ENCODE data around the gene RBP3.

DNA sequence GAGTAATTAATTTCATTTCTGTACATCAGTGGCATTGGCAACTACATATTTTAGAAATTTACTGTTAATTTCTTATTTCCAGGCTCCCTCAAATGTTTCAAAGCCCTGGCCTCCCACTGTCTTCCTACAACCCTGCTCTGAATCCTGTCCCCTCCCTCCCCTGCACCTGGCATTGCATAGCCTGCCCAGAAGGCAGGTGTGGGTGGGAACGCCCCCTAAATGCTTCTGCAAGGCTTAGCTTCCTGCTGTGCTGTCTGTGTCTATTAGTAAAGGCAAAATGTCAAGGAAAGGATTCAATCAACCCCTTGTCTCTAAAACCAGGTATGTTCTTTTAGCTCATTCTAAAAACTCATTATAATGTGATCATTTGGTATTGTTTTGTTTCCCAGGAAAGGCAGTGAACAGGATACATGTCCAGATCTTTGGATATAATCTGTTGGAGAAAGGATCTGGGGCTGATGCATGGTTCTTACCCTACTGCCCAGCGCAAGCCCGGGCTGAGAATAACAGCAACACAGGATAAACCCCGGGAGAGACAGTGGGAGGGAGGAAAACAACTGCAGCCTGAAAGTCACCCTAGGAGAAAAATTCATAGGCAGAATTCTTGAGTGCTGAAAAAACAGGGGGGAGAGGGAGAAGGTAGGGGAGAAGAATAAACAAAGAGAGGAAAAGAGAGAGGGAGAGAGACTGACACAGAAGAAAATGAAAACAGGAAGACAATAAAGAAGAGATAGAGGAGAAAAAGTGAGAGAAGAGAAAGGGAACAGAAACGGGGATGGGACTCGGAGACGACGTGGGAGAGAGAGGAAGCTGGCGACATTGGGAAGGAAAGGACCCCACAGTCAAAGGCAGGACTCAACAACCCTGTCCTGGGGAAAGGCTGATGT lies 35.3 kb downstream of the RBP3 start:
- TF ChIP-seq, protein P1, sequence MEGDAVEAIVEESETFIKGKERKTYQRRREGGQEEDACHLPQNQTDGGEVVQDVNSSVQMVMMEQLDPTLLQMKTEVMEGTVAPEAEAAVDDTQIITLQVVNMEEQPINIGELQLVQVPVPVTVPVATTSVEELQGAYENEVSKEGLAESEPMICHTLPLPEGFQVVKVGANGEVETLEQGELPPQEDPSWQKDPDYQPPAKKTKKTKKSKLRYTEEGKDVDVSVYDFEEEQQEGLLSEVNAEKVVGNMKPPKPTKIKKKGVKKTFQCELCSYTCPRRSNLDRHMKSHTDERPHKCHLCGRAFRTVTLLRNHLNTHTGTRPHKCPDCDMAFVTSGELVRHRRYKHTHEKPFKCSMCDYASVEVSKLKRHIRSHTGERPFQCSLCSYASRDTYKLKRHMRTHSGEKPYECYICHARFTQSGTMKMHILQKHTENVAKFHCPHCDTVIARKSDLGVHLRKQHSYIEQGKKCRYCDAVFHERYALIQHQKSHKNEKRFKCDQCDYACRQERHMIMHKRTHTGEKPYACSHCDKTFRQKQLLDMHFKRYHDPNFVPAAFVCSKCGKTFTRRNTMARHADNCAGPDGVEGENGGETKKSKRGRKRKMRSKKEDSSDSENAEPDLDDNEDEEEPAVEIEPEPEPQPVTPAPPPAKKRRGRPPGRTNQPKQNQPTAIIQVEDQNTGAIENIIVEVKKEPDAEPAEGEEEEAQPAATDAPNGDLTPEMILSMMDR (IDR thresholded peaks at IDR 0.05; ENCODE audit: low read depth, low read length) = no peak
- TF ChIP-seq EZH2phosphoT487 (IDR thresholded peaks at IDR 0.05; ENCODE audit: low read depth) = no peak
